ENCODE results near the gene GJD3.
A peak's percentile ranks its signal among the peaks of the same experiment; 100 is the strongest.

Gene GJD3

GRCh38 chr17:40316571-40317344, 47.8 kb downstream of the GJD3 start:
- H3K27ac ChIP-seq = peak overlapping the region; percentile 84
- TF ChIP-seq CTCF (conservative IDR thresholded peaks at IDR 0.05) (no peak), ZFX (IDR thresholded peaks at IDR 0.05) (no peak)

- TF ChIP-seq ZFX (IDR thresholded peaks at IDR 0.05) (no peak), CTCF (conservative IDR thresholded peaks at IDR 0.05) (no peak)
- peak overlapping the region; percentile 84; the same call in 1 of the 2 replicates for H3K27ac ChIP-seq
Measured at GRCh38 chr17:40315678-40316570, 48.6 kb downstream of the GJD3 start.

- no peak overlapping the region for H3K27ac ChIP-seq
Measured at GRCh38 chr17:40315206-40315605, 49.3 kb downstream of the GJD3 start.

GRCh38 chr17:40314584-40314956, 50.0 kb downstream of the GJD3 start:
- no peak for TF ChIP-seq ZFX (IDR thresholded peaks at IDR 0.05)
- no peak for TF ChIP-seq CTCF (conservative IDR thresholded peaks at IDR 0.05)
- peak overlapping the region; percentile 39 for H3K27ac ChIP-seq

More at GRCh38 chr17:40315206-40315605, 49.3 kb downstream of the GJD3 start:
- TF ChIP-seq ZFX (IDR thresholded peaks at IDR 0.05) (no peak), CTCF (conservative IDR thresholded peaks at IDR 0.05) (no peak)

GRCh38 chr17:40313668-40314583, 50.6 kb downstream of the GJD3 start:
- TF ChIP-seq ZFX (IDR thresholded peaks at IDR 0.05) (no peak), CTCF (conservative IDR thresholded peaks at IDR 0.05) (no peak)
- peak overlapping the region; percentile 39 for H3K27ac ChIP-seq
